Small intestine (tissue), 7 donors: Measurements from ENCODE around the gene NDUFS2. TPM values are rescaled to one million over a fixed set of nuclear protein-coding genes. Genes with fewer than 3 reads are reported as not detected.

Experiments used
- DNase-seq, 2 donors: peaks; one replicate each; pipeline versions ENCODE4 v3.0.0 to v3.0.0-alpha.2; 2013
- FAIRE-seq: peaks from 2 replicates; lab custom pipeline; 2012; peaks lifted over from hg19 to GRCh38; lab: Jason Lieb, UNC
- H3K27ac ChIP-seq, 3 donors: one replicate each; pipeline ENCODE4 v1.5.1; 2013; ENCODE audit warnings: low read length in 2 of 3, mild to moderate bottlenecking in 2 of 3, control low read depth in 1 of 3, inconsistent platforms in 1 of 3, low read depth in 1 of 3, moderate library complexity in 1 of 3
- H3K27me3 ChIP-seq, 3 donors: one replicate each; pipeline ENCODE4 v1.6.1; 2013; ENCODE audit warnings: low read length in 3 of 3, inconsistent platforms in 1 of 3; ENCODE audit not compliant: control insufficient read depth in 3 of 3, insufficient read depth in 3 of 3
- H3K36me3 ChIP-seq, 3 donors: one replicate each; pipeline ENCODE4 v1.6.1; 2013; ENCODE audit warnings: low read length in 3 of 3, inconsistent platforms in 1 of 3, low read depth in 1 of 3, mild to moderate bottlenecking in 1 of 3, moderate library complexity in 1 of 3; ENCODE audit not compliant: control insufficient read depth in 3 of 3, insufficient read depth in 2 of 3
- H3K4me1 ChIP-seq, 3 donors: one replicate each; pipeline ENCODE4 v1.6.1; 2013; ENCODE audit warnings: low read length in 2 of 3, inconsistent platforms in 1 of 3, low read depth in 1 of 3, mild to moderate bottlenecking in 1 of 3, moderate library complexity in 1 of 3; ENCODE audit not compliant: control insufficient read depth in 3 of 3, insufficient read depth in 2 of 3
- H3K4me3 ChIP-seq, 3 donors: one replicate each; pipeline ENCODE4 v1.5.1; 2013; ENCODE audit warnings: low read length in 3 of 3, control low read depth in 1 of 3, inconsistent platforms in 1 of 3, low read depth in 1 of 3, mild to moderate bottlenecking in 1 of 3, moderate library complexity in 1 of 3
- H3K9me3 ChIP-seq, 2 donors: one replicate each; pipeline ENCODE4 v1.6.1; 2013; ENCODE audit warnings: low read depth in 1 of 2, low read length in 1 of 2; ENCODE audit not compliant: control insufficient read depth in 2 of 2, insufficient read depth in 1 of 2
- WGBS, 3 donors: extraction: QIAGEN DNeasy Blood & Tissue Kit; methylation state at CpG; one replicate each; pipeline ENCODE4 v1.1.7; 2013; 5-methylcytosine and 5-hydroxymethylcytosine counted together
- polyA plus RNA-seq, 4 donors: library from polyadenylated mRNA; stranded (reverse) in 3 of 4; unstranded in 1 of 4; fragments of 200-250 nt in 3 of 4; fragments of 120-200 nt in 1 of 4; gene quantifications; one replicate each; pipeline versions ENCODE4 v1.2.1 to v1.2.3, GENCODE V29; 2013
- donor health status: healthy with polysubstance abuse.
- donor health status: control.
- donor health status: control.
- donor health status: Bipolar disorder and iron deficiency.
- donor health status: healthy.

The NDUFS2 gene
- polyA plus RNA-seq, 4 donors: 113 to 170 (median 121) TPM

GRCh38 chr1:161228032-161228431 lies 25.9 kb downstream of the NDUFS2 start:
- FAIRE-seq: no peak

GRCh38 chr1:161229896-161230295 lies 27.7 kb downstream of the NDUFS2 start:
- DNase-seq (peak in 1 of 2 donors; percentile 51), FAIRE-seq (no peak)
- H3K4me3 ChIP-seq: no peak overlapping the region
- no peaks in the 10 kb centered on the region for H3K27me3 ChIP-seq
- no peaks in the 10 kb centered on the region for H3K9me3 ChIP-seq
- H3K27ac ChIP-seq: peak overlapping the region in 1 of 3 donors; percentile 55
- H3K36me3 ChIP-seq: peaks cover 3 to 41% (median 11%) of the 10 kb centered on the region in 3 donors
- 59 to 62% (median 62%) methylated on average over 3 of the region's 3 CpGs for WGBS, 3 donors
- peaks cover 0 to 46% (median 4%) of the 10 kb centered on the region in 3 donors for H3K4me1 ChIP-seq

More at GRCh38 chr1:161228032-161228431, 25.9 kb downstream of the NDUFS2 start:
- Histone ChIP-seq H3K4me3 (peak overlapping the region in 1 of 3 donors; percentile 5), H3K4me1 (peaks cover 0 to 59% (median 8%) of the 10 kb centered on the region in 3 donors), H3K36me3 (peaks cover 3 to 41% (median 11%) of the 10 kb centered on the region in 3 donors), H3K27ac (peak overlapping the region in 1 of 3 donors; percentile 55), H3K27me3 (no peaks in the 10 kb centered on the region), H3K9me3 (no peaks in the 10 kb centered on the region)
- WGBS, 3 donors: 92 to 99% (median 92%) methylated on average over 7 of the region's 7 CpGs
- DNase-seq: peak in 1 of 2 donors; percentile 33

GRCh38 chr1:161230762-161231161 lies 28.6 kb downstream of the NDUFS2 start:
- H3K36me3 ChIP-seq: peaks cover 3 to 41% (median 11%) of the 10 kb centered on the region in 3 donors
- H3K9me3 ChIP-seq: no peaks in the 10 kb centered on the region
- FAIRE-seq (no peak), DNase-seq (no peak)
- WGBS, 3 donors: 95 to 96% (median 96%) methylated on average over 7 of the region's 7 CpGs
- H3K27me3 ChIP-seq: no peaks in the 10 kb centered on the region
- no peak overlapping the region for H3K4me3 ChIP-seq
- no peak overlapping the region for H3K27ac ChIP-seq
- peaks cover 0 to 40% (median 0%) of the 10 kb centered on the region in 3 donors for H3K4me1 ChIP-seq

- Histone ChIP-seq H3K27me3 (no peaks in the 10 kb centered on the region), H3K27ac (no peak overlapping the region), H3K4me1 (peaks cover 0 to 30% (median 0%) of the 10 kb centered on the region in 3 donors), H3K9me3 (no peaks in the 10 kb centered on the region), H3K36me3 (peaks cover 3 to 35% (median 11%) of the 10 kb centered on the region in 3 donors), H3K4me3 (no peak overlapping the region)
- whole genome bisulfite sequencing, 3 donors: 86 to 87% (median 86%) methylated on average over 9 of the region's 9 CpGs
- no peak for DNase-seq
- no peak for FAIRE-seq
These were observed 30.9 kb downstream of the NDUFS2 start for GRCh38 chr1:161233102-161233501.

GRCh38 chr1:161235957-161236775 lies 34.0 kb downstream of the NDUFS2 start:
- no peak overlapping the region for H3K27ac ChIP-seq
- H3K4me3 ChIP-seq: no peak overlapping the region
- WGBS, 3 donors: 81 to 85% (median 83%) methylated on average over 5 of the region's 5 CpGs
- no peaks in the 10 kb centered on the region for H3K27me3 ChIP-seq
- no peaks in the 10 kb centered on the region for H3K9me3 ChIP-seq
- no peak for FAIRE-seq
- peaks cover 0 to 17% (median 0%) of the 10 kb centered on the region in 3 donors for H3K4me1 ChIP-seq
- H3K36me3 ChIP-seq: peaks cover 0 to 7% (median 0%) of the 10 kb centered on the region in 3 donors
- no peak for DNase-seq

- Histone ChIP-seq H3K9me3 (no peaks in the 10 kb centered on the region), H3K4me1 (peaks cover 0 to 17% (median 0%) of the 10 kb centered on the region in 3 donors), H3K36me3 (no peaks in the 10 kb centered on the region), H3K27ac (peak within 1 kb of the TSS in 2 of 3 donors; percentile 16 to 82), H3K4me3 (no peak within 1 kb of the TSS), H3K27me3 (no peaks in the 10 kb centered on the region)
- DNase-seq (peak; percentile 87 to 94), FAIRE-seq (no peak)
- 4 to 54% (median 34%) methylated on average over 4 of the region's 4 CpGs for WGBS, 3 donors
These were observed 35.9 kb downstream of the NDUFS2 start, which contains the start of gene NR1I3 for GRCh38 chr1:161238039-161238473. Gene NR1I3, minus strand, starts transcription at chr1:161238203. Its CDS starts 1,638 bp downstream, at chr1:161236565.

- 76 to 96% (median 80%) methylated on average over 3 of the region's 3 CpGs for WGBS, 3 donors
These were observed 39.5 kb downstream of the NDUFS2 start for GRCh38 chr1:161241682-161242081.

GRCh38 chr1:161242313-161242712 lies 40.1 kb downstream of the NDUFS2 start:
- Histone ChIP-seq H3K27ac (no peak overlapping the region), H3K36me3 (no peaks in the 10 kb centered on the region), H3K27me3 (no peaks in the 10 kb centered on the region), H3K4me3 (no peak overlapping the region), H3K9me3 (no peaks in the 10 kb centered on the region), H3K4me1 (peaks cover 0 to 15% (median 0%) of the 10 kb centered on the region in 3 donors)
- FAIRE-seq (no peak), DNase-seq (no peak)
- WGBS, 3 donors: 63 to 82% (median 78%) methylated on average over 2 of the region's 2 CpGs

More at GRCh38 chr1:161241682-161242081, 39.5 kb downstream of the NDUFS2 start:
- H3K36me3 ChIP-seq: no peaks in the 10 kb centered on the region
- no peak for FAIRE-seq
- no peak overlapping the region for H3K27ac ChIP-seq
- H3K9me3 ChIP-seq: no peaks in the 10 kb centered on the region
- no peaks in the 10 kb centered on the region for H3K27me3 ChIP-seq
- peaks cover 0 to 15% (median 0%) of the 10 kb centered on the region in 3 donors for H3K4me1 ChIP-seq
- H3K4me3 ChIP-seq: no peak overlapping the region
- no peak for DNase-seq
